Ishikawa (cell line): ENCODE results near the gene FLYWCH1.
A peak's percentile ranks its signal among the peaks of the same experiment; 100 is the strongest.

Experiments used
- CEBPB ChIP-seq: IDR thresholded peaks from 2 replicates; pipeline ENCODE4 v1.6.1; 2012
- CREB1 ChIP-seq: IDR thresholded peaks from 2 replicates; pipeline ENCODE4 v1.6.1; 2012; ENCODE audit warnings: low read depth
- EGR1 ChIP-seq: IDR thresholded peaks from 2 replicates; pipeline ENCODE4 v1.6.1; 2012
- EP300 ChIP-seq: IDR thresholded peaks from 2 replicates; pipeline ENCODE4 v1.6.1; 2012; ENCODE audit warnings: borderline replicate concordance
- FOXM1 ChIP-seq: IDR thresholded peaks from 2 replicates; pipeline ENCODE4 v1.6.1; 2012; ENCODE audit warnings: low read depth, borderline replicate concordance
- NFIC ChIP-seq: IDR thresholded peaks from 2 replicates; pipeline ENCODE4 v1.6.1; 2012
- RAD21 ChIP-seq: IDR thresholded peaks from 2 replicates; pipeline ENCODE4 v1.6.1; 2012; ENCODE audit warnings: low read depth
- REST ChIP-seq: IDR thresholded peaks from 2 replicates; pipeline ENCODE4 v1.6.1; 2012; ENCODE audit warnings: low read depth, mild to moderate bottlenecking
- TAF1 ChIP-seq: IDR thresholded peaks from 2 replicates; pipeline ENCODE4 v1.6.1; 2012; ENCODE audit warnings: low read depth, mild to moderate bottlenecking
- TCF12 ChIP-seq: IDR thresholded peaks from 2 replicates; pipeline ENCODE4 v1.6.1; 2012; ENCODE audit warnings: low read depth
- TEAD4 ChIP-seq: IDR thresholded peaks from 2 replicates; pipeline ENCODE4 v1.6.1; 2012
- USF1 ChIP-seq: IDR thresholded peaks from 2 replicates; pipeline ENCODE4 v1.6.1; 2012
- YY1 ChIP-seq: IDR thresholded peaks from 2 replicates; pipeline ENCODE4 v1.6.1; 2012; ENCODE audit warnings: low read depth
- ZBTB7A ChIP-seq: IDR thresholded peaks from 2 replicates; pipeline ENCODE4 v1.6.1; 2012; ENCODE audit warnings: low read depth
- TF ChIP-seq, protein P1 (sequence below): IDR thresholded peaks from 2 replicates; pipeline ENCODE4 v1.6.1; 2012

The FLYWCH1 gene

DNA sequence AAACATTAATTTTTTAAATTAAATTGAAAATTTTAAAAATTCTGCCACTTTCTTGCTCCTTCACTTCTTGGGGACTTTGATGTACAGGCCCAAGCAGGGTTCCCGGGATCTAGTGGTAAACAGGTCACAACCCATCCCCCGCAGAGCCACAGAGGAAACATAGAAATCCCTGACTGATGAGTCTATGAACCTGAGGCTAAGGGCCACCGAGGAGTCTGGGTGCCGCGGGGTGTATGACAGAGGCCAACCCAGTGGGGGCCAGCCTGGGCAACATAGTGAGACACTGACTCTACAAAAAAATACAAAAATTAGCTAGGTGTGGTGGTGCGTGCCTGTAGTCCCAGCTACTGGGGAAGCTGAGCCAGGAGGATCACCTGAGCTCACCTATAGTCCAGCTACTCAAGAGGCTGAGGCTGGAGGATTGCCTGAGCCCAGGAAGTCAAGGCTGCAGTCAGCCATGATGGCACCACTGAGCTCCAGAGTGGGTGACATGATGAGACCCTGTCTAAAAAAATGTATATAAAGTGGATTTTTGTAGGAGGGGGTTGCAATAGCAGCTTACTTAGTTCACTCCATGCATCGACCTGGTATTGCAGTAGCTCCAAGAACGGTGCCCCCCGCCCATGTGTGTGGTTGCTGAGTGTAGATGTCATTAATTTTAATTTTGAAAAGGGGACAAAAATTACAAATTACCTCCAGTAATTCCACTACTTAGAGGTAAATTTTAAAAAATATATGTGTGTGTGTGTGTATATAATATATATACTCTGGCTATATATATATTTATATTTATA lies 9.2 kb upstream of the FLYWCH1 start:
- TF ChIP-seq CREB1 (no peak), TEAD4 (no peak)

GRCh38 chr16:2904100-2904921 lies 7.4 kb upstream of the FLYWCH1 start:
- TF ChIP-seq NFIC (peak; percentile 26; the same call in 1 of the 2 replicates), TAF1 (peak; percentile 32; the same call in 1 of the 2 replicates), YY1 (peak; percentile 83), USF1 (peak; percentile 4; the same call in 1 of the 2 replicates), REST (0 out of 2 replicates have a peak, but pooled peaks have one; percentile 45), ZBTB7A (peak; percentile 88), TCF12 (no peak), RAD21 (peak; percentile 40; the same call in 1 of the 2 replicates), CEBPB (0 out of 2 replicates have a peak, but pooled peaks have one; percentile 29), EGR1 (no peak)
- TF ChIP-seq, protein P1, sequence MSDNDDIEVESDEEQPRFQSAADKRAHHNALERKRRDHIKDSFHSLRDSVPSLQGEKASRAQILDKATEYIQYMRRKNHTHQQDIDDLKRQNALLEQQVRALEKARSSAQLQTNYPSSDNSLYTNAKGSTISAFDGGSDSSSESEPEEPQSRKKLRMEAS, result peak; percentile 47; the same call in 1 of the 2 replicates

DNA sequence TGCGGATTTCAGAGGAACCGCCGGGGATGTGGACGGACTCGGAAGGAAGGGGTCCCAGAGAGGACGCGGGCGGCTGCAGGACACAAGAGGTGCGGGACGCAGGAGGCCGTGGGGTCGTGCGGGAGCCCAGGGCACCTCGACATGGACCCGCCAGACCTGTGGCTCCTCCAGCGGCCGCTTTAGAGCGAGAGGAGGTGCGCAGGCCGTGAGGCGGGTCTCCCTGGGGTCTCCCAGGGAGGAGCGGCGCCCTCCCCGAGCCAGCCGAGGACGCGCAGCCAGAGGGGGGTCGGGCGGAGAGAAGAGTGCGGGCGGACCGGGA lies 6.8 kb upstream of the FLYWCH1 start:
- TF ChIP-seq CEBPB (no peak), RAD21 (no peak), REST (no peak), FOXM1 (no peak), ZBTB7A (peak; percentile 83; the same call in 1 of the 2 replicates), NFIC (0 out of 2 replicates have a peak, but pooled peaks have one; percentile 4), USF1 (no peak), TAF1 (no peak), CREB1 (no peak), EP300 (no peak), TCF12 (no peak)
- TF ChIP-seq, protein P1, result 0 out of 2 replicates have a peak, but pooled peaks have one; percentile 3

GRCh38 chr16:2905241-2905987 lies 6.3 kb upstream of the FLYWCH1 start:
- TF ChIP-seq CEBPB, result no peak
- no peak for TF ChIP-seq CREB1
- no peak for TF ChIP-seq USF1
- no peak for TF ChIP-seq REST
- TF ChIP-seq YY1, result peak; percentile 25; the same call in 1 of the 2 replicates
- no peak for TF ChIP-seq RAD21
- TF ChIP-seq EGR1, result no peak
- TF ChIP-seq EP300, result no peak
- TF ChIP-seq TCF12, result peak; percentile 49; the same call in 1 of the 2 replicates
- TF ChIP-seq FOXM1, result no peak
- no peak for TF ChIP-seq NFIC
- TF ChIP-seq TAF1, result peak; percentile 98
- TF ChIP-seq TEAD4, result peak; percentile 81
- TF ChIP-seq, protein P1, result peak; percentile 75; the same call in 1 of the 2 replicates
- no peak; the same call in 1 of the 2 replicates for TF ChIP-seq ZBTB7A
